ENCODE measurements around the gene HOXB3. TPM values are rescaled to one million over a fixed set of nuclear protein-coding genes. Genes with fewer than 3 reads are reported as not detected.

HOXB3 gene
- total RNA-seq, 2 experiments from 2014 or later: 8.2 to 10.3 TPM

DNA sequence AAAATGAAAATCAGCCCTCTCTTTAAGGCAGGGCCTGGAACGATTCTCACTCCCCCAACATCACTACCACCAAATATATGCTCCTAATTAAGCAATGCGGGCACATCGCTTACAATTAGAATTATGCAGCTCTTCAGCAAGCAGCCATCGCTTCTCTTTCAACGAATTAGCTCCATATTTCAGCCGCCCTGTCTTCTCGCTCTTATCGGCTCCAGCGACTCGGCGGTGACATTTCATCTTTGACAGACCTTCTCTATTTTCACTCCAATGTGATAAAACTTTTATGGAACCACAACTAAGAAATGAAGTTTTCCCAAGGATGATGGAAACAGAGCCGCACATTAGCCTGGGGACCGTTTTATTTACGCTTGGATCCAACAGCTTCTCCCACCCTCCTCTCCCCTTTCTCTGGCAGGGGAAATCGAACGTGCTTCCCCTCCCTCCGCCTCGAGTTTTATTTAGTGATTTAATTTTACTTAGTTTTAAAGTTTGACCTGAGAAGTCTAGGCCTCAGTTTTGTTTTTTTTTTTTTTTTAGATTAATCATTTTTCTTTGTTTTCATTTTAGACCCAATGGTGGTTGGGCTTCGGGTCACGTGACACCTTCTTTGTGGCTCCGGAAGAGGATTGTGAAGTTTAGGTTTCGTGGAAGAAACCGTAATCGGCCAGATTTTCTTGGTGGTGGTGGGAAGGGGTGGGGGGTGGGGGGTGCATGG, 42.1 kb downstream of the HOXB3 start:
- Mint-ChIP-seq H3K4me3 (peak overlapping the region; percentile 64), H3K27ac (peak overlapping the region; percentile 81), H3K4me1 (ENCODE audit: low read depth) (peaks cover 48% of the 10 kb centered on the region), H3K36me3 (ENCODE audit: low read depth) (peaks cover 10% of the 10 kb centered on the region), H3K27me3 (ENCODE audit: low read depth) (peaks cover 2% of the 10 kb centered on the region), H3K9me3 (ENCODE audit: insufficient read depth) (no peaks in the 10 kb centered on the region)
- ChIA-PET POLR2A (interaction anchor here (0.6 kb wide), 2 partner anchors 35 to 42 kb away, joined by 3 to 4 read pairs; no protein-coding TSS in a partner anchor), CTCF (interaction anchor here (1.0 to 4.1 kb wide), 5 partner anchors 9 to 212 kb away, joined by 3 to 28 read pairs (median 6); no protein-coding TSS in a partner anchor)
- DNase-seq (peak; percentile 68), ATAC-seq (no peak)

DNA sequence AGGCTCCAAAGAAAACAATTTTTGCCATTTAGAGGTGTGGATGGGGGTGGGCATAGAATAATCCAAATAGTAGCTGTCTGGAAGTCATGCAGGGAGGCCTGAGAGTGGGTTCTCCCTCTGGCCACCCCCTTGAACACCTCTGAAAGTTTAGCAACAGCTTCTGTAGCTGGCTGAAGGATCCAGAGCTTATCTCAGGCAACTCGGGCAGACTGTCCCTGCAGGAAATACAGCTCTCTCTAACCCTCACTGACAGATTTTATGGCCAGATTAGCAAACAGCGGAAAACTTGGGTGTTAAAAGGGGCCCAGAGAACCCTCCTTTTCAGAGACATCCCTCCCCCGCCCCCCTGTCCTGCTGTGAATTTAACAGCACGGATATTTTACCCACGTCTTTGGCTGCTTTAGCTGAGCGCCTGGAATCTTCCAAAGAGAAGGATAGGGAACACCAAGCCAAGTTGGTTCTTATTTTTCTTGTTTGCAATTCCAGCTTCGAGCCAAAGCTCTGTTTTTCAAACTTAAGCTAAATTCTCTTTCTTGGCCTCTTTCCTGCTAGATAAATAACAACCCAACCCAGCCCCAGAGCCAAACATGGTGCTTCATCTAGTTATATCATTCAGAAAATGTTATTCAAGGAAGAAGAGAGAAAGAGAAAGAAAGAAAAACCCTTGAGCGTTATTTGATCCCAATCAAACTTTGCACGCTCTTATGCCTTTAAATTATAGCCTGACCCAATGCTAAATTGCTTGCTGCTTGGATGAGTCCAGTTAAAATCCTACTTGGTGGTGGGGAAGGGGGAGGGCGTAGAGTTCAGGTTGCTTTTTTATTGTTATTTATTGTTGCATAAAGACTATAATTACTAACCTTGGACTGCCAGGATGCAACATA, 42.9 kb downstream of the HOXB3 start:
- no peaks in the 10 kb centered on the region for H3K9me3 Mint-ChIP-seq (ENCODE audit: insufficient read depth)
- peaks cover 14% of the 10 kb centered on the region for H3K36me3 Mint-ChIP-seq (ENCODE audit: low read depth)
- H3K4me1 Mint-ChIP-seq (ENCODE audit: low read depth): peaks cover 53% of the 10 kb centered on the region
- DNase-seq: no peak
- H3K27me3 Mint-ChIP-seq (ENCODE audit: low read depth): peaks cover 2% of the 10 kb centered on the region
- peak; percentile 28 for ATAC-seq
- ChIA-PET CTCF (interaction anchor here (1.0 to 4.1 kb wide), 6 partner anchors 27 to 211 kb away, joined by 3 to 28 read pairs (median 6); no protein-coding TSS in a partner anchor), POLR2A (no interaction called here)
- H3K4me3 Mint-ChIP-seq: peak overlapping the region; percentile 64
- H3K27ac Mint-ChIP-seq: peak overlapping the region; percentile 81

DNA sequence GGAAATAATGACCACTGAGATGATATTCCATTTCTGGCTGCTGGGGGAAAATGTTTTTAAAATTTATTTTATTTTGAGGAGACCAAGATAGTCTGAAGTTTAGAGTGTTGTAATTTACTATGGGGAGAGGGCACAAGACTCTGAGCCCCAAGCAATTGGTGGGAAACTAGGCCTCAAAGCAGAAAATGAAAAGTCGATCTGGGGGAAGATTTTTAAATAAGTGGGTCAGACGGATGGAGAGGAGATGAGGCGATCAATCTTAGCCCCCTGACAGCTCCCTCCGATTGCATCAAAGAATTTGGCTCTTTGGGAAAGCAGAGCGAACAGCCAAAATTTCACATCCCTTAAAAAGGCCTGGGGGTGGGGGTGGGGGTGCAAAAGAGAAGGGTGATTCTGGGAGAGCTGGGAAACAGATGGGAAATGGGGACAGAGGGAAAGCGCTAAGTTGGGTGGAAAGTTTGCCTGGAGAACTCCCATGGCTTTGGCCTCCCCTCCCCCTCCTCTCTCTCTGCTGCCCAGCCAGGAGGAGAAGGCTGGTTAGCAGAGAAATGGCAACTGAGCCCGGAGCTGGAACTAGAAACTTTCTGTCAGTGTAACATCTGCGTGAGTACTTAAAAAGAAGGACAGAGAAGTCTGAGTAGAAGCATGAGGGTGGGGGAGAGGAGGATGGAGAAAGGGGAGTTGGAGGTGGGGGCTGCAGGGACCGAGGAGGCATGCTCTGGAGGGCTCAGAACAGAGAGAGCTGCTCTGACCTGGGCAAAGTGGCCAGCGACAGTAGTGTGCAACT, 43.7 kb downstream of the HOXB3 start:
- Mint-ChIP-seq H3K36me3 (ENCODE audit: low read depth) (peaks cover 16% of the 10 kb centered on the region), H3K4me1 (ENCODE audit: low read depth) (peaks cover 57% of the 10 kb centered on the region), H3K27ac (peak overlapping the region; percentile 81), H3K4me3 (peak overlapping the region; percentile 90), H3K9me3 (ENCODE audit: insufficient read depth) (no peaks in the 10 kb centered on the region), H3K27me3 (ENCODE audit: low read depth) (peaks cover 2% of the 10 kb centered on the region)
- CTCF ChIA-PET: interaction anchor here (1.0 to 4.1 kb wide), 5 partner anchors 28 to 54 kb away, joined by 3 to 28 read pairs (median 5); no protein-coding TSS in a partner anchor
- ATAC-seq (peak; percentile 1), DNase-seq (no peak)
- POLR2A ChIA-PET: interaction anchor here (0.6 to 0.7 kb wide), 3 partner anchors 10 to 644 kb away, joined by 3 to 5 read pairs (median 3); no protein-coding TSS in a partner anchor

DNA sequence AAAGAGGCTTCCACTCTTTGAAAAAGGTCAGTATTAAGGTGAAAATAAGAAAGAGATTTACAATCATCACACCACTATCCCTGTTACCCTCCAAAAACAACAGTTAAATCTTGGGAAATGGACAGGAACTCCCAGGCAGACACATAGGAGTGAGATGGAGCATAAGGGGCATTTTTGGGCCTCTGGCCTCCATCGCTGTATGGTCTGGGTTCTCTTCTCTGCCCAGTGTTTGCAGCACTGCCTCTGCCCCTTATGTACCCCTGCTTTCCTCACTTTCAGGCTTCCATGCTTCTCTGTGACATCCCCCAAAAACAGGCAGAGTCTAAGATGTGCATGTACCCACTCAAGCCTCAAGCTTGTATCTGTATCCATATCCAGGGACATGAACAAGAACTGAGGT, 44.5 kb downstream of the HOXB3 start:
- H3K27me3 Mint-ChIP-seq (ENCODE audit: low read depth): peaks cover 2% of the 10 kb centered on the region
- ChIA-PET CTCF (interaction anchor here (1.5 kb wide), 1 partner anchor 38 kb away, joined by 3 read pairs; no protein-coding TSS in a partner anchor), POLR2A (interaction anchor here (0.6 kb wide), 1 partner anchor 308 kb away, joined by 3 read pairs; no protein-coding TSS in a partner anchor)
- H3K36me3 Mint-ChIP-seq (ENCODE audit: low read depth): peaks cover 19% of the 10 kb centered on the region
- peak overlapping the region; percentile 22 for H3K27ac Mint-ChIP-seq
- DNase-seq (no peak), ATAC-seq (no peak)
- peak overlapping the region; percentile 90 for H3K4me3 Mint-ChIP-seq
- no peaks in the 10 kb centered on the region for H3K9me3 Mint-ChIP-seq (ENCODE audit: insufficient read depth)
- peaks cover 62% of the 10 kb centered on the region for H3K4me1 Mint-ChIP-seq (ENCODE audit: low read depth)

DNA sequence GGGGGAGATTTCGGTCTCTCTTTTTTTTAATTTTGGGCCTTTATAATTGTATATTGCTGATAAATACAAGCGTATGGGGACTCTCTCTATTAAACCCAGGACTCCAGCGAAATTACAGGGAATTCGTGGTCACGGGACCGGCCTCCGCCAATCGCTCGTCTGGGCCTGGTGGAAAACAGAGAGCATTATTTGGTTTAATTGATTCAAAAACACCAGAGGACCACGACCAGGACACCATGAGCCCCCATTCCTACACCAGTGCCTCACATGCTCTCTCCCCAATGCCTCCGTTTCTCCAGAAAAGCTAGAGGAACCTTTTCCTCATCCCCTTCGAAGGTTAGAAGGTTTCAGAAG, 45.0 kb downstream of the HOXB3 start, which contains the start of gene HOXB2:
Gene HOXB2 (minus strand): TSS at position 88 of the 354 bp plus-strand sequence. CDS start 198 bp downstream, outside the sequence.
- ChIA-PET POLR2A (no interaction called here), CTCF (no interaction called here)
- Mint-ChIP-seq H3K36me3 (ENCODE audit: low read depth) (peaks cover 19% of the 10 kb centered on the region), H3K4me3 (peak within 1 kb of the TSS; percentile 90), H3K27ac (peak within 1 kb of the TSS; percentile 86), H3K27me3 (ENCODE audit: low read depth) (peaks cover 2% of the 10 kb centered on the region), H3K4me1 (ENCODE audit: low read depth) (peaks cover 66% of the 10 kb centered on the region), H3K9me3 (ENCODE audit: insufficient read depth) (no peaks in the 10 kb centered on the region)
- no peak for DNase-seq
- ATAC-seq: no peak

DNA sequence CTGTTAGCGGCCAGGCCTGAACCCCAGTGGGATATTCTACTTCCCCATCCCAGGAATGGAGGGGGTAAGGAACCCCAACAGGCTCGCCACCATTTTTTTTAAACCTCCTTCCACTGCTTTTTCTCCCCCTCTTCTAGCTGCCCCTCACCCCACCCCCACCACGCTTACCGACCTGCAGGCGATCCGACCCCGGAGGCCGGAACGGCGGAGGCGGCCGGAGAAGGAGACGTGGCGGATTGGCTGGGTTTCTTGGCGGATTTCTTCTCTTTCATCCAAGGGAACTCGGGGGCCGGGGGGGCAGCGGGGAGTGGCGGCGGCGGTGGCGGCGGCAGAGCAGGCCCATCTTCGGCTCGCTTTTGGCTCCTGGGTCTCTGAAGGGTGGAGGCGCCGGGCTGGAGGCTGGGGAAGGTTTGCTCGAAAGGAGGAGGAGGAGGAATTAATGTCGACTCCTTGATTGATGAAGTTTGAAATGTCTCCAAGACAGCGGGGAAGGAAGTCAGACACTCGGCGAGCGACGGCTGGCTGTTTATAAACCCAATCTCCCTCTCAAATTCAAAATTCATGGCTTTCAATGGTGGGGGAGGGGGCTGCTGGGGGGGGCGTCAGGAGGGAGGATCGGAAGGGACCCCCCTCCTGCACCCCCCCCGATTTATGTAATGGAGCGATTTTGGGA, 45.6 kb downstream of the HOXB3 start:
- peak overlapping the region; percentile 86 for H3K27ac Mint-ChIP-seq
- ATAC-seq: peak; percentile 9
- peaks cover 2% of the 10 kb centered on the region for H3K27me3 Mint-ChIP-seq (ENCODE audit: low read depth)
- DNase-seq: peak; percentile 56
- CTCF ChIA-PET: interaction anchor here (0.6 to 2.2 kb wide), 2 partner anchors 31 to 52 kb away, joined by 3 to 8 read pairs; no protein-coding TSS in a partner anchor
- H3K4me1 Mint-ChIP-seq (ENCODE audit: low read depth): peaks cover 68% of the 10 kb centered on the region
- POLR2A ChIA-PET: interaction anchor here (1.2 kb wide), 1 partner anchor 39 kb away, joined by 3 read pairs; no protein-coding TSS in a partner anchor
- no peaks in the 10 kb centered on the region for H3K9me3 Mint-ChIP-seq (ENCODE audit: insufficient read depth)
- peak overlapping the region; percentile 90 for H3K4me3 Mint-ChIP-seq
- peaks cover 19% of the 10 kb centered on the region for H3K36me3 Mint-ChIP-seq (ENCODE audit: low read depth)

DNA sequence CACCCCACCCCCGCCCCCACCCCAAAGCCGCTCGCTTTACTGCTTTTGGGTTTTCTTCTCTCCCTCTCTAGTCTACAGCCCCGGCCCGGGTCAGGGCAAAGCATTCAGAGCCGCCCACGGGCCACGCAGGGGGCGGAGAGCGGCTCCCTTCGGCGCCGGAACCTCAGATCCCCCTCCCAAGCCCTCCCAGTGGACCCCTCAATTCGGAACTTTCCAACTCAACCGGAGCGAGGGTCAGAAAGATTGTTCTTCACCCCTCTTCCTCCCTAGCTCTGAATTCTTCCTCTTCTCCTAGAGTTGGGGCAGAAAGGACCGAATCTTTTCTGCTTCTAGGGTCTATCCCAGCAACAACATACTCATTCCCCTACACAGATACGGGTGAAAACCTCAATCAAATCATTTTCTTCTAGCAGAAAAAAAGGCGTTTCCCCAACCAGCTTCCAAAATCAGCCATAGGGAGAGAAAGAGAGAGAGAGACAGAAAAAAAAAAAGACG, 46.1 kb downstream of the HOXB3 start:
- Mint-ChIP-seq H3K4me1 (ENCODE audit: low read depth) (peaks cover 66% of the 10 kb centered on the region), H3K4me3 (peak overlapping the region; percentile 90), H3K27me3 (ENCODE audit: low read depth) (peaks cover 2% of the 10 kb centered on the region), H3K9me3 (ENCODE audit: insufficient read depth) (no peaks in the 10 kb centered on the region), H3K27ac (peak overlapping the region; percentile 86), H3K36me3 (ENCODE audit: low read depth) (peaks cover 19% of the 10 kb centered on the region)
- ChIA-PET POLR2A (interaction anchor here (1.2 to 1.5 kb wide), 3 partner anchors 30 to 90 kb away, joined by 3 to 6 read pairs (median 3); no protein-coding TSS in a partner anchor), CTCF (interaction anchor here (0.6 to 2.2 kb wide), 2 partner anchors 30 to 51 kb away, joined by 3 to 8 read pairs; no protein-coding TSS in a partner anchor)
- peak; percentile 26 for ATAC-seq
- peak; percentile 47 for DNase-seq

DNA sequence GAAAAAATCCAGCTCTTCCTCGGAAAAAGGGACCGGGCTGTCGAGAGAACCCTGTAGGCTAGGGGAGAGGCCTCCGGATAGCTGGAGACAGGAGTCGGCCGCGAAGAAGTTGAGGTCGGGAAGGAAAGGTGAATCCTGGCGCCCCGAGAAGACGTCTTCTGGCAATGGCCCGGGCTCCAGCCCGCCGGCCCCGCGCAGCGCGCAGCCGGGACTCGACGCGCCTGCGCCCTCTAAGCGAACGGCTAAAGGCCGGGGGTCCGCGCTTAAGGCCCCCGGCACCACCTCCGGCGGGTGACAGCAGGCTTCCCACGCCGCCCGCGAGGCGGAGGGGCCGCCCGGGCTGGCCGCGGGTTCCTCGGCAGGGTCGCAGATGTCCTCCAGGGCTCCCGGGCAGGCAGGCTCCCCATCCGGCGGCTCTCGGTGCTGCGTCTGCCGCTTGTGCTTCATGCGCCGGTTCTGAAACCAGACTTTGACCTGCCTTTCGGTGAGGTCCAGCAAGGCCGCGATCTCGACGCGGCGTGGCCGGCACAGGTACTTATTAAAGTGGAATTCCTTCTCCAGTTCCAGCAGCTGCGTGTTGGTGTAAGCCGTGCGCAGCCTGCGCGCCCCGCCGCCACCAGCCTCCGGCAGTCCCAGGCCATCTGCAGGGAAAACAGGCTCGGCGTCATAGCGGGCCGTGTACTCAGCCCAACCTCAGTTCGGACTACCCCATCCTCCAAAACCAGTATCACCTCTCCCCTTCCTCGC, 46.8 kb downstream of the HOXB3 start:
- peaks cover 19% of the 10 kb centered on the region for H3K36me3 Mint-ChIP-seq (ENCODE audit: low read depth)
- ChIA-PET CTCF (interaction anchor here (1.0 to 2.2 kb wide), 2 partner anchors 30 to 50 kb away, joined by 4 to 8 read pairs; no protein-coding TSS in a partner anchor), POLR2A (interaction anchor here (1.2 to 1.5 kb wide), 3 partner anchors 29 to 89 kb away, joined by 3 to 6 read pairs (median 3); no protein-coding TSS in a partner anchor)
- DNase-seq (peak; percentile 73), ATAC-seq (peak; percentile 60)
- peak overlapping the region; percentile 96 for H3K27ac Mint-ChIP-seq
- peaks cover 61% of the 10 kb centered on the region for H3K4me1 Mint-ChIP-seq (ENCODE audit: low read depth)
- H3K27me3 Mint-ChIP-seq (ENCODE audit: low read depth): peaks cover 2% of the 10 kb centered on the region
- peak overlapping the region; percentile 90 for H3K4me3 Mint-ChIP-seq
- H3K9me3 Mint-ChIP-seq (ENCODE audit: insufficient read depth): no peaks in the 10 kb centered on the region

DNA sequence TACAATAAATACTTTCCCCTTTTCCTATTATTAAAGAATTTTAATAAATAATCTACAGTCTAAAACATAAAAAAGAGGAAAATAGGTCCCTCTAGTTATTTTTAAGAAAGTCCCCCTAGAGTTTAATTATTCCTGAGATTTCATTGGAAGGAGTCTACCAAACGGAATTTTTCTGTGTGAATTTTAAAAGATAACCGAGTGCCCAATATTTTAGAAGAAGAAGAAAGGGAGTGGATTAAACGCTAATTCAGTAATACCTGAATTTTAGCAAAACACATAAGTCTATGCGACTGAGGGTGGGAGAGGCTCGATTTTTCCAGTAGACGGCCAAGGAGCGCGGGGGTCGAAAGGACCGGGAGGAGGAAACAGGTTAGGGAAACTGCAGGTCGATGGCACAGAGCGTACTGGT, 47.3 kb downstream of the HOXB3 start:
- no peaks in the 10 kb centered on the region for H3K9me3 Mint-ChIP-seq (ENCODE audit: insufficient read depth)
- POLR2A ChIA-PET: interaction anchor here (1.2 to 1.6 kb wide), 3 partner anchors 28 to 101 kb away, joined by 3 to 6 read pairs (median 3); no protein-coding TSS in a partner anchor
- H3K27me3 Mint-ChIP-seq (ENCODE audit: low read depth): peaks cover 2% of the 10 kb centered on the region
- CTCF ChIA-PET: interaction anchor here (1.0 to 2.2 kb wide), 2 partner anchors 29 to 50 kb away, joined by 4 to 8 read pairs; no protein-coding TSS in a partner anchor
- H3K4me1 Mint-ChIP-seq (ENCODE audit: low read depth): peaks cover 56% of the 10 kb centered on the region
- peak overlapping the region; percentile 96 for H3K27ac Mint-ChIP-seq
- peaks cover 16% of the 10 kb centered on the region for H3K36me3 Mint-ChIP-seq (ENCODE audit: low read depth)
- no peak for ATAC-seq
- H3K4me3 Mint-ChIP-seq: peak overlapping the region; percentile 90
- DNase-seq: no peak

Data from activated CD8-positive, alpha-beta T cell treated with anti-CD3 and anti-CD28 coated beads, Interleukin-2, amount 10 ng/mL, durations not matched to agents 7 days and 5 days (primary cell).